GM23338 (cell line): ENCODE results near the gene PDCD1. TPM values are rescaled to one million over a fixed set of nuclear protein-coding genes. Genes with fewer than 3 reads are reported as not detected.

Experiments
- ATAC-seq: fragments of 200-7000 bp; cut with Tn5 transposase; 3 replicates; pipeline ENCODE4 v1.9.1; 2020
- DNase-seq: peaks from one replicate; pipeline ENCODE4 v3.0.0-alpha.2; 2015; ENCODE audit warnings: low spot score
- H2AFZ ChIP-seq: fragments of 200-600 bp; sonication (generic); 2 replicates; pipeline ENCODE4 v1.8.0; 2016; ENCODE audit warnings: antibody characterized with exemption, mild to moderate bottlenecking, moderate library complexity
- H3F3A ChIP-seq: fragments of 200-600 bp; sonication (generic); replicated peaks from 2 replicates; pipeline ENCODE4 v1.8.0; 2017; ENCODE audit warnings: antibody characterized with exemption, mixed run types, low read depth
- H3K27ac ChIP-seq: fragments of 200-600 bp; sonication (generic); 2 replicates; pipeline ENCODE4 v1.6.1; 2016; ENCODE audit warnings: low read depth
- H3K27me3 ChIP-seq: fragments of 200-600 bp; sonication (generic); 2 replicates; pipeline ENCODE4 v1.8.0; 2016; ENCODE audit warnings: mild to moderate bottlenecking, mixed run types, moderate library complexity; ENCODE audit not compliant: insufficient read depth
- H3K36me3 ChIP-seq: fragments of 200-600 bp; sonication (generic); 2 replicates; pipeline ENCODE4 v1.8.0; 2016; ENCODE audit warnings: mild to moderate bottlenecking; ENCODE audit not compliant: insufficient read depth
- H3K4me1 ChIP-seq: fragments of 200-600 bp; sonication (generic); 2 replicates; pipeline ENCODE4 v1.8.0; 2016; ENCODE audit warnings: mild to moderate bottlenecking, moderate library complexity; ENCODE audit not compliant: insufficient read depth
- H3K4me2 ChIP-seq: fragments of 200-600 bp; sonication (generic); 2 replicates; pipeline ENCODE4 v1.7.1; 2017; ENCODE audit warnings: mixed run types
- H3K4me3 ChIP-seq: fragments of 200-600 bp; sonication (generic); 2 replicates; pipeline ENCODE4 v1.6.1; 2016; ENCODE audit warnings: mixed run types
- H3K79me2 ChIP-seq: fragments of 200-600 bp; sonication (generic); replicated peaks from 2 replicates; pipeline ENCODE4 v1.8.0; 2017; ENCODE audit warnings: mild to moderate bottlenecking; ENCODE audit not compliant: insufficient read depth
- H3K9me2 ChIP-seq: fragments of 200-600 bp; sonication (generic); 2 replicates; pipeline ENCODE4 v1.8.0; 2017; ENCODE audit not compliant: insufficient read depth
- H4K20me1 ChIP-seq: fragments of 200-600 bp; sonication (generic); replicated peaks from 2 replicates; pipeline ENCODE4 v1.8.0; 2017; ENCODE audit warnings: mild to moderate bottlenecking; ENCODE audit not compliant: insufficient read depth
- H3K27ac Mint-ChIP-seq: 2 replicates; pipeline ENCODE4 v1.8.0; 2020; ENCODE audit warnings: inconsistent platforms, mild to moderate bottlenecking, moderate library complexity, mixed read lengths
- H3K27me3 Mint-ChIP-seq: 3 replicates; pipeline ENCODE4 v1.8.0; 2022; ENCODE audit warnings: low read depth, mild to moderate bottlenecking, moderate library complexity, mixed read lengths, inconsistent platforms; ENCODE audit not compliant: insufficient read depth, poor library complexity
- H3K36me3 Mint-ChIP-seq: 3 replicates; pipeline ENCODE4 v1.8.0; 2021; ENCODE audit warnings: low read depth, mild to moderate bottlenecking, inconsistent platforms, moderate library complexity, mixed read lengths
- H3K4me1 Mint-ChIP-seq: 3 replicates; pipeline ENCODE4 v1.8.0; 2020; ENCODE audit warnings: mild to moderate bottlenecking, inconsistent platforms, mixed read lengths
- H3K4me3 Mint-ChIP-seq: 3 replicates; pipeline ENCODE4 v1.8.0; 2021; ENCODE audit warnings: moderate library complexity, mild to moderate bottlenecking, inconsistent platforms, mixed read lengths
- H3K9me3 Mint-ChIP-seq: 3 replicates; pipeline ENCODE4 v1.8.0; 2020; ENCODE audit warnings: moderate library complexity, mild to moderate bottlenecking, inconsistent platforms, mixed read lengths
- CREB1 ChIP-seq: fragments of 250-450 bp; sonication (Bioruptor Pico); IDR thresholded peaks from 2 replicates; pipeline ENCODE4 v1.5.0; 2020; ENCODE audit warnings: low read depth, mild to moderate bottlenecking, moderate library complexity
- CTCF ChIP-seq, 2 experiments: fragments of 200-600 bp in 1 of 2; sonication (generic) in 1 of 2; conservative IDR thresholded peaks; 2 replicates each; pipeline versions ENCODE4 v1.5.1 to v1.6.1; 2016 to 2017; ENCODE audit warnings: antibody characterized with exemption in 2 of 2, low read depth in 2 of 2, mild to moderate bottlenecking in 2 of 2, moderate library complexity in 1 of 2
- ETS1 ChIP-seq: IDR thresholded peaks from 2 replicates; pipeline ENCODE4 v1.6.1; 2016; ENCODE audit warnings: antibody characterized with exemption
- EZH2 ChIP-seq: fragments of 200-600 bp; sonication (generic); IDR thresholded peaks from one replicate; pipeline ENCODE4 v1.8.0; 2017; ENCODE audit warnings: antibody characterized with exemption, mild to moderate bottlenecking, low read depth; ENCODE audit not compliant: unreplicated experiment
- EZH2phosphoT487 ChIP-seq: fragments of 200-600 bp; sonication (generic); IDR thresholded peaks from one replicate; pipeline ENCODE4 v1.8.1; 2018; ENCODE audit warnings: antibody characterized with exemption; ENCODE audit not compliant: unreplicated experiment
- JUNB ChIP-seq: IDR thresholded peaks from one replicate; pipeline ENCODE4 v1.6.1; 2016; ENCODE audit warnings: antibody characterized with exemption; ENCODE audit not compliant: unreplicated experiment
- NANOG ChIP-seq: IDR thresholded peaks from 2 replicates; pipeline ENCODE4 v1.6.1; 2016; ENCODE audit warnings: antibody characterized with exemption, borderline replicate concordance
- POLR2AphosphoS5 ChIP-seq: IDR thresholded peaks from 2 replicates; pipeline ENCODE4 v1.6.1; 2016; ENCODE audit warnings: antibody characterized with exemption, low read depth
- REST ChIP-seq: IDR thresholded peaks from one replicate; pipeline ENCODE4 v1.6.1; 2018; ENCODE audit warnings: antibody characterized with exemption; ENCODE audit not compliant: unreplicated experiment
- STAT1 ChIP-seq: IDR thresholded peaks from one replicate; pipeline ENCODE4 v1.6.1; 2016; ENCODE audit warnings: antibody characterized with exemption; ENCODE audit not compliant: unreplicated experiment
- ZNF114 ChIP-seq: fragments of 250-450 bp; sonication (Bioruptor Pico); IDR thresholded peaks from 2 replicates; pipeline ENCODE4 v1.5.0; 2020; ENCODE audit warnings: mild to moderate bottlenecking, moderate library complexity
- ZNF331 ChIP-seq: fragments of 250-450 bp; sonication (Bioruptor Pico); IDR thresholded peaks from 2 replicates; pipeline ENCODE4 v1.5.0; 2020; ENCODE audit warnings: low read depth, mild to moderate bottlenecking, moderate library complexity
- ZNF462 ChIP-seq: fragments of 250-450 bp; sonication (Bioruptor Pico); IDR thresholded peaks from 2 replicates; pipeline ENCODE4 v1.5.0; 2020; ENCODE audit warnings: mild to moderate bottlenecking, moderate library complexity
- polyA plus RNA-seq: library from polyadenylated mRNA; unstranded; fragments of >200 nt; fragmentation: Nextera tagmentation; extraction: Ambion mirVana; gene quantifications from 2 replicates; pipeline ENCODE4 v1.2.1, GENCODE V29; 2016
- total RNA-seq: library from RNA; depleted of rRNA; stranded (reverse); fragments of >200 nt; shearing (Covaris generic); gene quantifications from 2 replicates; pipeline ENCODE4 v1.2.3, GENCODE V29; 2014

PDCD1 gene
- total and polyA plus RNA-seq, 2 experiments from 2014 or later, result 0.34 to 0.38 TPM

- Histone ChIP-seq H3K4me1 (peaks cover 7% of the 10 kb centered on the region; the same call in 1 of the 2 replicates), H3K36me3 (no peaks in the 10 kb centered on the region)
- no peak for ATAC-seq
Measured at GRCh38 chr2:241876528-241877196, 18.0 kb upstream of the PDCD1 start.

More at GRCh38 chr2:241876528-241877196, 18.0 kb upstream of the PDCD1 start:
- peaks cover 10% of the 10 kb centered on the region; the same call in 2 of the 3 replicates for H3K36me3 Mint-ChIP-seq
- no peak for TF ChIP-seq STAT1
- no peak for TF ChIP-seq JUNB
- no peak for TF ChIP-seq REST
- no peak for TF ChIP-seq CREB1 (CRISPR knock-in tag)
- no peak for TF ChIP-seq EZH2
- TF ChIP-seq ETS1, result no peak
- no peak for TF ChIP-seq ZNF331 (CRISPR knock-in tag)
- TF ChIP-seq ZNF462, result no peak
- no peak for TF ChIP-seq NANOG
- no peak for TF ChIP-seq CTCF (conservative IDR thresholded peaks at IDR 0.05; ENCODE audit: low read depth in 2 of 2)
- TF ChIP-seq POLR2AphosphoS5, result no peak
- TF ChIP-seq EZH2phosphoT487, result no peak
- no peak for TF ChIP-seq ZNF114
- no peak overlapping the region for H3K4me3 Mint-ChIP-seq
- H3K4me1 Mint-ChIP-seq, result peaks cover 4% of the 10 kb centered on the region
- Histone ChIP-seq H2AFZ (no peak overlapping the region), H3K4me3 (no peak overlapping the region), H3F3A (no peaks in the 10 kb centered on the region), H3K27me3 (no peaks in the 10 kb centered on the region), H3K4me2 (no peak overlapping the region), H3K9me2 (no peaks in the 10 kb centered on the region), H4K20me1 (no peaks in the 10 kb centered on the region), H3K79me2 (no peaks in the 10 kb centered on the region), H3K27ac (no peak overlapping the region)
- H3K27me3 Mint-ChIP-seq, result peaks cover 27% of the 10 kb centered on the region
- H3K9me3 Mint-ChIP-seq, result peaks cover 20% of the 10 kb centered on the region
- DNase-seq, result no peak
- no peak overlapping the region for H3K27ac Mint-ChIP-seq
